ENCODE measurements around the gene BNC2.

DNA sequence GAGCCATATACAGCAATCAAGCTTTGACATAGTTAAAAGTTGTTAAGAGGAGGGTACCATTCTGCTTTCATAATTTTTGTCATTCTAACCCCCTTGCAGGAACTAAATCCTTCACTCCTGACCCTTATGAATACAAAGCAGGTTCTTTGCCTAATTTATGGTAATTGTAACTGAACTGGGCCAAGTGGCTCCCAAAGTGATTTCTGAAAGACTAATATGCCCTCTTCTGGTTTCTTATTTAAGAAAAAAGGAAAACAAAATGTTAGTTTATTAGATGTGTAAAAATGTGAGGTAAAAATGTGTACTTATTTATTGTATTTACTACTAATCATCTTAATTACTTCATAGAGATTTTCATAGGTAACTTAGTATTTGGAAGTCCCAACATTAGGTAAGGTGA lies 268.5 kb downstream of the BNC2 start:
- TF ChIP-seq CHD1 (IDR thresholded peaks at IDR 0.05; ENCODE audit: low read depth, low read length): no peak
- TF ChIP-seq, protein P1, sequence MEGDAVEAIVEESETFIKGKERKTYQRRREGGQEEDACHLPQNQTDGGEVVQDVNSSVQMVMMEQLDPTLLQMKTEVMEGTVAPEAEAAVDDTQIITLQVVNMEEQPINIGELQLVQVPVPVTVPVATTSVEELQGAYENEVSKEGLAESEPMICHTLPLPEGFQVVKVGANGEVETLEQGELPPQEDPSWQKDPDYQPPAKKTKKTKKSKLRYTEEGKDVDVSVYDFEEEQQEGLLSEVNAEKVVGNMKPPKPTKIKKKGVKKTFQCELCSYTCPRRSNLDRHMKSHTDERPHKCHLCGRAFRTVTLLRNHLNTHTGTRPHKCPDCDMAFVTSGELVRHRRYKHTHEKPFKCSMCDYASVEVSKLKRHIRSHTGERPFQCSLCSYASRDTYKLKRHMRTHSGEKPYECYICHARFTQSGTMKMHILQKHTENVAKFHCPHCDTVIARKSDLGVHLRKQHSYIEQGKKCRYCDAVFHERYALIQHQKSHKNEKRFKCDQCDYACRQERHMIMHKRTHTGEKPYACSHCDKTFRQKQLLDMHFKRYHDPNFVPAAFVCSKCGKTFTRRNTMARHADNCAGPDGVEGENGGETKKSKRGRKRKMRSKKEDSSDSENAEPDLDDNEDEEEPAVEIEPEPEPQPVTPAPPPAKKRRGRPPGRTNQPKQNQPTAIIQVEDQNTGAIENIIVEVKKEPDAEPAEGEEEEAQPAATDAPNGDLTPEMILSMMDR (conservative IDR thresholded peaks at IDR 0.05; ENCODE audit: low read depth, low read length): no peak
- TF ChIP-seq POLR2A (IDR thresholded peaks at IDR 0.05; ENCODE audit: low read depth, low read length): no peak
- no peak for TF ChIP-seq MXI1 (IDR thresholded peaks at IDR 0.05; ENCODE audit: borderline replicate concordance, low read depth, low read length)
- TF ChIP-seq NFE2L2 (IDR thresholded peaks at IDR 0.05; ENCODE audit: low read depth, low read length): no peak
- no peak for TF ChIP-seq RAD21 (IDR thresholded peaks at IDR 0.05; ENCODE audit: low read length)
- TF ChIP-seq RCOR1 (IDR thresholded peaks at IDR 0.05; ENCODE audit: insufficient replicate concordance, low read length): no peak
- no peak for TF ChIP-seq BHLHE40 (IDR thresholded peaks at IDR 0.05; ENCODE audit: low read depth, low read length)
- TF ChIP-seq SMC3 (IDR thresholded peaks at IDR 0.05; ENCODE audit: low read depth, low read length): no peak
- TF ChIP-seq CEBPB (IDR thresholded peaks at IDR 0.05; ENCODE audit: low read depth, low read length): no peak
- TF ChIP-seq FOS (IDR thresholded peaks at IDR 0.05; ENCODE audit: low read depth, low read length): no peak
- TF ChIP-seq, protein P2, sequence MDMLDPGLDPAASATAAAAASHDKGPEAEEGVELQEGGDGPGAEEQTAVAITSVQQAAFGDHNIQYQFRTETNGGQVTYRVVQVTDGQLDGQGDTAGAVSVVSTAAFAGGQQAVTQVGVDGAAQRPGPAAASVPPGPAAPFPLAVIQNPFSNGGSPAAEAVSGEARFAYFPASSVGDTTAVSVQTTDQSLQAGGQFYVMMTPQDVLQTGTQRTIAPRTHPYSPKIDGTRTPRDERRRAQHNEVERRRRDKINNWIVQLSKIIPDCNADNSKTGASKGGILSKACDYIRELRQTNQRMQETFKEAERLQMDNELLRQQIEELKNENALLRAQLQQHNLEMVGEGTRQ (IDR thresholded peaks at IDR 0.05; ENCODE audit: low read depth, low read length): no peak
